ENCODE data around the gene GALNT17. TPM values are rescaled to one million over a fixed set of nuclear protein-coding genes. Genes with fewer than 3 reads are reported as not detected.

GALNT17 gene
- total RNA-seq, 1 experiment from 2014 or later: not detected

DNA sequence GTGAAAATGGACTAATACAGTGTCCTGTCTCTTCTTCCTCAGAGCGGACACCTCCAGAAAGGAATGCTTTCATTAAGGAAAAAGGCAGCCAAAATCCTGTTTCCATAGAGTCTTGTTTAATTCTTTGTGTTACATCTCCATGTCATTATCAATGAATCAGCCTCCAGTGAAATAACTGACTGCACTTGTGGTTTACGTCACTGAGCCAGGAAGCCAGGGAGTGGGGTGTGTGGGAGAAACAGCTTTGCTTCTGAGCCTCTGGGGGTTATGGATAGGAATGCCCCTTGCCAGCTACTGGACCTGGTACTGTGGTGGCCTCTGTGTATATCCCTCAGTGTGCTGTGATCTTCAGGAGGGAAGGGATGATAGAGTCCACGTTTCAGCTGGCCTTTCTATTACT is 416.8 kb downstream of the GALNT17 start:
- ATAC-seq (no peak), DNase-seq (no peak)
- Histone ChIP-seq H3K4me1 (ENCODE audit: insufficient read depth, low read length) (no peaks in the 10 kb centered on the region), H3K9me3 (ENCODE audit: low read length) (no peaks in the 10 kb centered on the region), H3K36me3 (ENCODE audit: low read depth, low read length) (no peaks in the 10 kb centered on the region), H3K27ac (ENCODE audit: low read length) (no peak overlapping the region), H3K4me3 (ENCODE audit: low read length) (no peak overlapping the region), H3K9me2 (replicated peaks; ENCODE audit: low read length) (no peaks in the 10 kb centered on the region), H3K9ac (ENCODE audit: low read length) (no peak overlapping the region), H2AFZ (ENCODE audit: low read length) (no peak overlapping the region), H3F3A (ENCODE audit: low read length, unreplicated experiment) (no peaks in the 10 kb centered on the region), H3K4me2 (ENCODE audit: low read length) (no peak overlapping the region), H3K27me3 (ENCODE audit: low read length) (no peaks in the 10 kb centered on the region), H4K20me1 (ENCODE audit: low read length) (no peaks in the 10 kb centered on the region), H3K79me2 (ENCODE audit: low read length) (no peaks in the 10 kb centered on the region)
- no TSS peak for BruUV-seq (replicated peaks)
- intact Hi-C loops (cut with micrococcal nuclease): no loop called here
- TF ChIP-seq EZH2phosphoT487 (IDR thresholded peaks at IDR 0.05; ENCODE audit: borderline replicate concordance, low read length): no peak
- TF ChIP-seq, protein P1, sequence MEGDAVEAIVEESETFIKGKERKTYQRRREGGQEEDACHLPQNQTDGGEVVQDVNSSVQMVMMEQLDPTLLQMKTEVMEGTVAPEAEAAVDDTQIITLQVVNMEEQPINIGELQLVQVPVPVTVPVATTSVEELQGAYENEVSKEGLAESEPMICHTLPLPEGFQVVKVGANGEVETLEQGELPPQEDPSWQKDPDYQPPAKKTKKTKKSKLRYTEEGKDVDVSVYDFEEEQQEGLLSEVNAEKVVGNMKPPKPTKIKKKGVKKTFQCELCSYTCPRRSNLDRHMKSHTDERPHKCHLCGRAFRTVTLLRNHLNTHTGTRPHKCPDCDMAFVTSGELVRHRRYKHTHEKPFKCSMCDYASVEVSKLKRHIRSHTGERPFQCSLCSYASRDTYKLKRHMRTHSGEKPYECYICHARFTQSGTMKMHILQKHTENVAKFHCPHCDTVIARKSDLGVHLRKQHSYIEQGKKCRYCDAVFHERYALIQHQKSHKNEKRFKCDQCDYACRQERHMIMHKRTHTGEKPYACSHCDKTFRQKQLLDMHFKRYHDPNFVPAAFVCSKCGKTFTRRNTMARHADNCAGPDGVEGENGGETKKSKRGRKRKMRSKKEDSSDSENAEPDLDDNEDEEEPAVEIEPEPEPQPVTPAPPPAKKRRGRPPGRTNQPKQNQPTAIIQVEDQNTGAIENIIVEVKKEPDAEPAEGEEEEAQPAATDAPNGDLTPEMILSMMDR (conservative IDR thresholded peaks at IDR 0.05; ENCODE audit: low read depth, low read length): no peak
- TF ChIP-seq EZH2 (IDR thresholded peaks at IDR 0.05; ENCODE audit: low read length, unreplicated experiment): no peak
- ChIA-PET CTCF (no interaction called here), POLR2A (ENCODE audit: unreplicated experiment) (no interaction called here)

DNA sequence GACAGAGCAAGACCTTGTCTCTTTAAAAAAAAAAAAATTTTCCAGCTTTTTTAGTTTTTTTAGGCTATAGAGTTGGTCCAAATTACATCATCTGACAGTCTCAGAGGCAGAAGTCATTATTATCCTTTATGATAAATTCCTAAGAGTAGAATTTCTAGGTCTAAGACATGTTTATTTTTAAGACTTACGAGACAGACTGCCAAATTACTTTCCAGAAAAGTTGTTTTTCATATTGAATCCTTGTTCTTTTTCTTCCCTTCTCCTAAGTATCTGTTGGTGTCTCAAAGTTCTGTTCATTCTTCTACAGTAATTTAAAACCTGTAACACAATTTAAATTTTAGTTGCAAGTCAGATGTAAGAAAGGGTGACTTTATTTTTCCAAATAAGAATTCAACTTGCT is 421.4 kb downstream of the GALNT17 start:
- Histone ChIP-seq H3K4me1 (ENCODE audit: insufficient read depth, low read length) (no peaks in the 10 kb centered on the region), H3K4me3 (ENCODE audit: low read length) (no peak overlapping the region), H3K27ac (ENCODE audit: low read length) (no peak overlapping the region), H3K27me3 (ENCODE audit: low read length) (no peaks in the 10 kb centered on the region), H3K79me2 (ENCODE audit: low read length) (no peaks in the 10 kb centered on the region), H3K9ac (ENCODE audit: low read length) (no peak overlapping the region), H4K20me1 (ENCODE audit: low read length) (no peaks in the 10 kb centered on the region), H3K9me2 (replicated peaks; ENCODE audit: low read length) (no peaks in the 10 kb centered on the region), H3F3A (ENCODE audit: low read length, unreplicated experiment) (no peaks in the 10 kb centered on the region), H3K36me3 (ENCODE audit: low read depth, low read length) (no peaks in the 10 kb centered on the region), H2AFZ (ENCODE audit: low read length) (no peak overlapping the region), H3K9me3 (ENCODE audit: low read length) (no peaks in the 10 kb centered on the region), H3K4me2 (ENCODE audit: low read length) (no peak overlapping the region)
- CTCF ChIA-PET: no interaction called here
- no peak for DNase-seq
- intact Hi-C loops (cut with micrococcal nuclease): no loop called here
- ATAC-seq: no peak
- BruUV-seq (replicated peaks): no TSS peak
- TF ChIP-seq EZH2 (IDR thresholded peaks at IDR 0.05; ENCODE audit: low read length, unreplicated experiment): no peak
- no peak for TF ChIP-seq EZH2phosphoT487 (IDR thresholded peaks at IDR 0.05; ENCODE audit: borderline replicate concordance, low read length)
- TF ChIP-seq, protein P1 (conservative IDR thresholded peaks at IDR 0.05; ENCODE audit: low read depth, low read length): no peak
- POLR2A ChIA-PET (ENCODE audit: unreplicated experiment): no interaction called here

DNA sequence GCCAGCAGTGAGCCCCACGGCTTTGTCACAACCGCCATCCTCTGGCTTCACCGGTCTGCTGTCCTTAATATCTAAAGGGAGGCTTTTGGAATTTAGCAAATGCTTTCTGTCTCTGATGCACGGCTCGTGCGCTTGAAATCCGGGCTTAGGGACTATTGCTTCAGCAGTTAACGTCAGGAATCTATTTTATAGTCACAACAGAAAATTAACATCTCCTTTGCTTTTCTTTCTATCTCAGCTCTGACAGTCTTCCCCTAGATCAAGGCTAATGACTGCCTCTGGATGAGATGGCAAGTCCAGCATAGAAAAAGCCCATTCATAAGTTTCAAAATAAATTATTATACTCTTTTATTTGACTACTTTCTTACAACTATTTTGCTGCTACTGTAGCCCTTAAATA is 423.8 kb downstream of the GALNT17 start:
- H3F3A ChIP-seq (ENCODE audit: low read length, unreplicated experiment): no peaks in the 10 kb centered on the region
- no peak for ATAC-seq
- no peaks in the 10 kb centered on the region for H3K4me1 ChIP-seq (ENCODE audit: insufficient read depth, low read length)
- intact Hi-C loops (cut with micrococcal nuclease): no loop called here
- H3K79me2 ChIP-seq (ENCODE audit: low read length): no peaks in the 10 kb centered on the region
- no peaks in the 10 kb centered on the region for H3K27me3 ChIP-seq (ENCODE audit: low read length)
- no peak overlapping the region for H3K9ac ChIP-seq (ENCODE audit: low read length)
- H3K4me2 ChIP-seq (ENCODE audit: low read length): no peak overlapping the region
- H4K20me1 ChIP-seq (ENCODE audit: low read length): no peaks in the 10 kb centered on the region
- H2AFZ ChIP-seq (ENCODE audit: low read length): no peak overlapping the region
- DNase-seq: no peak
- POLR2A ChIA-PET (ENCODE audit: unreplicated experiment): no interaction called here
- H3K9me3 ChIP-seq (ENCODE audit: low read length): no peaks in the 10 kb centered on the region
- no peaks in the 10 kb centered on the region for H3K9me2 ChIP-seq (replicated peaks; ENCODE audit: low read length)
- no peaks in the 10 kb centered on the region for H3K36me3 ChIP-seq (ENCODE audit: low read depth, low read length)
- no peak overlapping the region for H3K4me3 ChIP-seq (ENCODE audit: low read length)
- H3K27ac ChIP-seq (ENCODE audit: low read length): no peak overlapping the region
- BruUV-seq (replicated peaks): no TSS peak
- CTCF ChIA-PET: no interaction called here
- no peak for TF ChIP-seq EZH2 (IDR thresholded peaks at IDR 0.05; ENCODE audit: low read length, unreplicated experiment)
- TF ChIP-seq, protein P1 (conservative IDR thresholded peaks at IDR 0.05; ENCODE audit: low read depth, low read length): no peak
- no peak for TF ChIP-seq EZH2phosphoT487 (IDR thresholded peaks at IDR 0.05; ENCODE audit: borderline replicate concordance, low read length)
